ENCODE measurements around the gene LSMEM2.
A peak's percentile ranks its signal among the peaks of the same experiment; 100 is the strongest.

The LSMEM2 gene

GRCh38 chr3:50288387-50289007 lies 9.6 kb downstream of the LSMEM2 start:
- H3K9me3 Mint-ChIP-seq, result no peaks in the 10 kb centered on the region
- no peak for TF ChIP-seq CTCF (IDR thresholded peaks at IDR 0.05)
- no peak for DNase-seq
- peaks cover 2% of the 10 kb centered on the region for H3K27me3 Mint-ChIP-seq (ENCODE audit: low read depth, poor library complexity)
- H3K4me1 Mint-ChIP-seq, result peaks cover 16% of the 10 kb centered on the region
- H3K27ac Mint-ChIP-seq, result peak overlapping the region; percentile 75
- H3K36me3 Mint-ChIP-seq (ENCODE audit: low read depth), result peaks cover 16% of the 10 kb centered on the region
- no peak overlapping the region for H3K4me3 Mint-ChIP-seq

GRCh38 chr3:50289130-50289529 lies 10.2 kb downstream of the LSMEM2 start:
- Mint-ChIP-seq H3K36me3 (ENCODE audit: low read depth) (peaks cover 16% of the 10 kb centered on the region), H3K4me3 (no peak overlapping the region), H3K27ac (no peak overlapping the region), H3K9me3 (no peaks in the 10 kb centered on the region), H3K4me1 (peaks cover 16% of the 10 kb centered on the region), H3K27me3 (ENCODE audit: low read depth, poor library complexity) (peaks cover 2% of the 10 kb centered on the region)
- DNase-seq, result no peak
- TF ChIP-seq CTCF (IDR thresholded peaks at IDR 0.05), result no peak

- peak overlapping the region; percentile 61 for H3K4me3 Mint-ChIP-seq
- peaks cover 16% of the 10 kb centered on the region for H3K36me3 Mint-ChIP-seq (ENCODE audit: low read depth)
- no peak for DNase-seq
- no peak overlapping the region for H3K27ac Mint-ChIP-seq
- H3K9me3 Mint-ChIP-seq, result no peaks in the 10 kb centered on the region
- H3K4me1 Mint-ChIP-seq, result peaks cover 16% of the 10 kb centered on the region
- no peak for TF ChIP-seq CTCF (IDR thresholded peaks at IDR 0.05)
- no peaks in the 10 kb centered on the region for H3K27me3 Mint-ChIP-seq (ENCODE audit: low read depth, poor library complexity)
These were observed 11.3 kb downstream of the LSMEM2 start for GRCh38 chr3:50290161-50290641.

GRCh38 chr3:50292159-50293078 lies 13.5 kb downstream of the LSMEM2 start, which contains the start of gene IFRD2:
TSS of gene IFRD2 (minus strand) at chr3:50292429. CDS start at chr3:50292274, 155 bp downstream.
- H3K4me3 Mint-ChIP-seq, result peak within 1 kb of the TSS; percentile 88
- H3K27ac Mint-ChIP-seq, result peak within 1 kb of the TSS; percentile 99
- TF ChIP-seq CTCF (IDR thresholded peaks at IDR 0.05), result no peak
- H3K27me3 Mint-ChIP-seq (ENCODE audit: low read depth, poor library complexity), result no peaks in the 10 kb centered on the region
- peaks cover 16% of the 10 kb centered on the region for H3K4me1 Mint-ChIP-seq
- DNase-seq, result peak; percentile 94
- H3K36me3 Mint-ChIP-seq (ENCODE audit: low read depth), result peaks cover 16% of the 10 kb centered on the region
- no peaks in the 10 kb centered on the region for H3K9me3 Mint-ChIP-seq

GRCh38 chr3:50293079-50293801 lies 14.4 kb downstream of the LSMEM2 start:
- Mint-ChIP-seq H3K36me3 (ENCODE audit: low read depth) (peaks cover 13% of the 10 kb centered on the region), H3K27me3 (ENCODE audit: low read depth, poor library complexity) (no peaks in the 10 kb centered on the region)
- TF ChIP-seq CTCF (IDR thresholded peaks at IDR 0.05), result no peak

More at GRCh38 chr3:50293079-50293801, 14.4 kb downstream of the LSMEM2 start:
- DNase-seq, result no peak
- Mint-ChIP-seq H3K9me3 (no peaks in the 10 kb centered on the region), H3K4me1 (peaks cover 16% of the 10 kb centered on the region), H3K4me3 (peak overlapping the region; percentile 88), H3K27ac (peak overlapping the region; percentile 99)
